Testis (tissue), 3 donors: ENCODE results near the gene RAB11FIP5. TPM values are rescaled to one million over a fixed set of nuclear protein-coding genes. Genes with fewer than 3 reads are reported as not detected.

Source experiments
- DNase-seq: peaks from one replicate; pipeline ENCODE4 v3.0.0-alpha.2; 2019
- H3K27ac ChIP-seq, 2 donors: fragments of 200-600 bp; sonication (generic); one replicate each; pipeline ENCODE4 v1.5.1; 2019
- H3K27me3 ChIP-seq: fragments of 200-600 bp; sonication (generic); one replicate; pipeline ENCODE4 v1.5.1; 2019
- H3K36me3 ChIP-seq: fragments of 200-600 bp; sonication (generic); one replicate; pipeline ENCODE4 v1.5.1; 2017; ENCODE audit warnings: low read depth; ENCODE audit errors: missing control alignments
- H3K4me1 ChIP-seq: fragments of 200-600 bp; sonication (generic); one replicate; pipeline ENCODE4 v1.5.1; 2019
- H3K4me3 ChIP-seq, 2 donors: fragments of 200-600 bp; sonication (generic); one replicate each; pipeline ENCODE4 v1.5.1; 2017 to 2019
- H3K9me3 ChIP-seq: fragments of 200-600 bp; sonication (generic); one replicate; pipeline ENCODE4 v1.5.1; 2017
- POLR2A ChIP-seq: fragments of 450-650 bp; IDR thresholded peaks from one replicate; pipeline ENCODE4 v1.6.1; 2017; ENCODE audit warnings: antibody characterized with exemption, mild to moderate bottlenecking, moderate library complexity
- WGBS, 2 donors: methylation state at CpG; one replicate each; pipeline ENCODE4 v1.1.5; 2018; 5-methylcytosine and 5-hydroxymethylcytosine counted together
- intact Hi-C: fragments of 100-400 bp; cut with DNase I; formaldehyde crosslinking; loops from one replicate; pipeline ENCODE4 v1.15.1; 2023; ENCODE audit warnings: low total_unique reads
- polyA plus RNA-seq: library from polyadenylated mRNA; stranded (reverse); fragments of 350-450 nt; fragmentation: Illumina TruSeq; extraction: RNeasy Lipid Tissue Mini Kit (QIAGEN cat#74804); gene quantifications from one replicate; pipeline ENCODE4 v1.2.3, GENCODE V29; 2014; ENCODE audit warnings: low read depth, low replicate concordance; ENCODE audit not compliant: insufficient read depth
- total RNA-seq, 2 donors: library from RNA; depleted of rRNA; stranded (reverse); fragments of >200 nt; gene quantifications; one replicate each; pipeline ENCODE4 v1.2.3, GENCODE V29; 2016
- TF ChIP-seq, protein P1 (sequence below), 3 experiments: fragments of 450-650 bp in 2 of 3; fragments of 200-600 bp in 1 of 3; sonication (generic) in 1 of 3; IDR thresholded peaks; one replicate each; pipeline ENCODE4 v1.5.1; 2016 to 2019; ENCODE audit warnings: antibody characterized with exemption in 3 of 3, mild to moderate bottlenecking in 2 of 3, moderate library complexity in 1 of 3

RAB11FIP5 gene
- total and polyA plus RNA-seq, 3 donors from 2014 or later = 108 to 332 (median 168) TPM

DNA sequence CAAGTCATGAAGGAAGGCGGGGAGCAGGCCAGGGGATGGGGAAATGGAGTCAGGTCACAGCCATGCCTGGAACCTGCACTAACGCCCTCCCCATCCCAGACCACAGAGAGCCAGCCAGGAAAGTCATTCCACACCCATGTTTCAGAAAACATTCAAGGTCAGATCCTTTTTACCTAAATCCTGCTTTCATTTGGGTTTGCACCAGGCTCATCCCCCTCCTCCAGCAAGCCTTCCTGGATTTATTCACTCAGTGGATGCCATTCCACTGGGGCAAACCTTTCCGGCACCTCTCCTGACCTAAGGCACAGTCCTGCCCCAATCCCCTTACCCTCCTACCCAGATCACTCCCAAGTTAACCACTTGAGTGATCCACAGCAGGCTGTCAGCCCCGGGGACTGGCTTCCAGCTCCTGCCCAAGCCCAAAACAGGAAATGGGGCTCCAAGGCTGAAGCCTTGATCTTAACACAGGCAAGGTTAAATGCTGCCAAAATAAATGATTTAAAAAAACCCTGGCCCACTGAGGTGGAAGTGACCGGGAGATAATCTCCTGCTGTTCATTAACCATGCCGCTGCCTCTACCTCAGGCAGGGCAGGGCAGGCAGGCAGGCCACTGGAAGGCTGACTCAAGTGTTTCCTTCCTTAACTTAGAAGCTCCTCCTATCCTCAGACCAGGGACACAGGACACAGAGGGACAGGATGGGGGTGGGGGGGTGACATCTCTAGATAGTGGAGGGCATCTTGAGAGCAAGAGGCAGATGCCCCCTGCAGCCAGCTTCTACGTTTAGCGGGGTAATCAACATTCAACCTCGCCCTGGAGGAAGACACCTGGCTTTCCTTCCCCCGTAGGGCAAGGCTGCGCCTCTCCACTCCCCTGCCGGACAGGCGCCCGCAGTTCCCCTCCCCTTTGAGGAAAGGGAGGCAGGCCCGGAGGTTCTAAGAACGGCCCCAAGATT lies 1.4 kb downstream of the RAB11FIP5 start:
- intact Hi-C loops = no loop called here
- Histone ChIP-seq H3K4me3 (peak overlapping the region; percentile 70 to 73), H3K27me3 (no peaks in the 10 kb centered on the region), H3K9me3 (no peaks in the 10 kb centered on the region), H3K4me1 (peaks cover 20% of the 10 kb centered on the region), H3K36me3 (no peaks in the 10 kb centered on the region), H3K27ac (peak overlapping the region; percentile 72 to 88)
- DNase-seq = peak; percentile 18
- 17 to 23% methylated on average over 16 of the region's 16 CpGs for WGBS, 2 donors
- TF ChIP-seq POLR2A = no peak
- TF ChIP-seq, protein P1, sequence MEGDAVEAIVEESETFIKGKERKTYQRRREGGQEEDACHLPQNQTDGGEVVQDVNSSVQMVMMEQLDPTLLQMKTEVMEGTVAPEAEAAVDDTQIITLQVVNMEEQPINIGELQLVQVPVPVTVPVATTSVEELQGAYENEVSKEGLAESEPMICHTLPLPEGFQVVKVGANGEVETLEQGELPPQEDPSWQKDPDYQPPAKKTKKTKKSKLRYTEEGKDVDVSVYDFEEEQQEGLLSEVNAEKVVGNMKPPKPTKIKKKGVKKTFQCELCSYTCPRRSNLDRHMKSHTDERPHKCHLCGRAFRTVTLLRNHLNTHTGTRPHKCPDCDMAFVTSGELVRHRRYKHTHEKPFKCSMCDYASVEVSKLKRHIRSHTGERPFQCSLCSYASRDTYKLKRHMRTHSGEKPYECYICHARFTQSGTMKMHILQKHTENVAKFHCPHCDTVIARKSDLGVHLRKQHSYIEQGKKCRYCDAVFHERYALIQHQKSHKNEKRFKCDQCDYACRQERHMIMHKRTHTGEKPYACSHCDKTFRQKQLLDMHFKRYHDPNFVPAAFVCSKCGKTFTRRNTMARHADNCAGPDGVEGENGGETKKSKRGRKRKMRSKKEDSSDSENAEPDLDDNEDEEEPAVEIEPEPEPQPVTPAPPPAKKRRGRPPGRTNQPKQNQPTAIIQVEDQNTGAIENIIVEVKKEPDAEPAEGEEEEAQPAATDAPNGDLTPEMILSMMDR (IDR thresholded peaks at IDR 0.05) = no peak

DNA sequence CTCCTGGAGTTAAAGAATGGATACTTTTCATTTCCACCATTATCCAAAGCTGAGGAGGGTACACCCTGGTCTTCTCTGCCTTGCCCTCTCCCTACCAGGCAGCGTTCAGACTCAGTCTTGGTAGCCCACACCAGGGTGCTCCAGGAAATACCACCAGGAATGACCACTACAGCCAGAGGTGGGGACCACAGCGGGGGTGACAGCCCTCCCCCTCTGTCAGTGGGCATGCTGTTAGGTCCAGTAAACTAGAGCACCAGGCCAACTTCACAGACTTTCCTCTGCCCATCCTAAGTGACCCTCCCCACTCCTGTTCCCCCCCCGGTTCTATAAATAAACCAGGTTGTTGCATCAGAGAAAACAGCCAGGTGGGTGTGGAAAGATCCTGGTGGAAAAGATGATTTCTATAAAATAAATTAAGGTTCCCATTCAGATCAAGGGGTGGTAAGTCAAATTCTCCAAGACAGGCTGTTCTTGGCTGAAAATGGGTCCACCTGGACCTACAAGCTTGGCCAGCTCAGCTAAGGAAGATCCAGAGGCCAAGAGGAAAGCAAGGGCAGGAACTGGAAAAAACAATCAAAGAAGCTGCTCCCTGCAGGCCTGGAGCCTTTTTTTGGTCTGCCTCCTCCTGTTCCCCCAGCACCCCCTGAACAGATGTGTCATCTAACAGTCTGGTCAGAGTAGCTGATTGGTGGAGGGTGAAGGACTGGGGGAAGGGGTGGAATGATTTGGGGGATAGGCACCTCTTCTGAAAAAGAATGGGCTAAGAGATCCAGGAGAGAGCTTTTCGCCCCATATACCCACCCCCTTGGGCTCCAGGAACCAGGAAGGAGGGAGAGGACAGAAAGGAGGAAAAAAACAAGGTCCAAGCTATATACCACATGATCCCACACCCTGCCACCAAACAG lies 2.3 kb downstream of the RAB11FIP5 start:
- no peak for DNase-seq
- 77 to 89% methylated on average over 4 of the region's 4 CpGs for WGBS, 2 donors
- TF ChIP-seq POLR2A = no peak
- TF ChIP-seq, protein P1 (IDR thresholded peaks at IDR 0.05) = no peak
- H3K36me3 ChIP-seq = no peaks in the 10 kb centered on the region
- no peak overlapping the region for H3K4me3 ChIP-seq
- H3K27me3 ChIP-seq = no peaks in the 10 kb centered on the region
- H3K27ac ChIP-seq = no peak overlapping the region
- H3K4me1 ChIP-seq = peaks cover 20% of the 10 kb centered on the region
- intact Hi-C loops = no loop called here
- no peaks in the 10 kb centered on the region for H3K9me3 ChIP-seq

DNA sequence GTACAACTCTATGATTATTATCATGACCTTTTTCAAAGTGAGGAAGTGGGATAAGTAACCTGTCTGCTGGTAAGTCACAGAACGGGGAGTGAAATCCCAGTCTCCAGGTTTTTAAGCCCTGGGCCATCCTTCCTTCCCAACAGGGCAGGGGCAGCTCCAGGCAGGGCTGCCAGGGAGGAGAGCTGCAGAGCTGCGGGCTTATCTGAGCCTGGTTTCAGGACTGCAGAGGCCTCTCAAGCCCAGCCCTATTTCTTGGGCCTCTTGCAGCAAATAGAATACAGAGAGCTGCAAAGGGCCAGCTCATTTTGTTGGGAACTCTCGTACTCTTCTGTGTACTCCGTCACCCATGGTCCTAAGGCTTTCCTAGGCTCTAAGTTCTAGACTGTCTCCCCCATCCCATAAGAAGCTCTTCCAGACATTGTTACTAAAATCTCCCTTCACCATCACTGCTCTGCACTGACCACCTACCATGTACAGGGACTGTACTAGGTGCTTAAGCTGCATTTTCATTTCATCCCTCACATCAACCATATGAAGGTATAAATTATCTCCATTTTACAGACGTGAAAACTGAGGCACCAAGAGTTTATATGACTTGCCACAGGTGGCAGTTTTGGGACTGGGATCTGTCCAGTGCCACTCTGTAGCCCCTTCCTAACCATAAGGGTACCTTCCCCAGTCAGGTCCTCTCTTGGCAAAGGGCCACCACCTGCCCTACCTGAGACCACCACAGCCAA lies 3.1 kb downstream of the RAB11FIP5 start:
- intact Hi-C loops = no loop called here
- H3K27me3 ChIP-seq = no peaks in the 10 kb centered on the region
- H3K4me1 ChIP-seq = peaks cover 20% of the 10 kb centered on the region
- H3K4me3 ChIP-seq = no peak overlapping the region
- no peak for DNase-seq
- H3K36me3 ChIP-seq = no peaks in the 10 kb centered on the region
- no peak overlapping the region for H3K27ac ChIP-seq
- no peaks in the 10 kb centered on the region for H3K9me3 ChIP-seq
- 86 to 90% methylated on average over 5 of the region's 5 CpGs for WGBS, 2 donors
- TF ChIP-seq, protein P1 (IDR thresholded peaks at IDR 0.05) = no peak
- no peak for TF ChIP-seq POLR2A

DNA sequence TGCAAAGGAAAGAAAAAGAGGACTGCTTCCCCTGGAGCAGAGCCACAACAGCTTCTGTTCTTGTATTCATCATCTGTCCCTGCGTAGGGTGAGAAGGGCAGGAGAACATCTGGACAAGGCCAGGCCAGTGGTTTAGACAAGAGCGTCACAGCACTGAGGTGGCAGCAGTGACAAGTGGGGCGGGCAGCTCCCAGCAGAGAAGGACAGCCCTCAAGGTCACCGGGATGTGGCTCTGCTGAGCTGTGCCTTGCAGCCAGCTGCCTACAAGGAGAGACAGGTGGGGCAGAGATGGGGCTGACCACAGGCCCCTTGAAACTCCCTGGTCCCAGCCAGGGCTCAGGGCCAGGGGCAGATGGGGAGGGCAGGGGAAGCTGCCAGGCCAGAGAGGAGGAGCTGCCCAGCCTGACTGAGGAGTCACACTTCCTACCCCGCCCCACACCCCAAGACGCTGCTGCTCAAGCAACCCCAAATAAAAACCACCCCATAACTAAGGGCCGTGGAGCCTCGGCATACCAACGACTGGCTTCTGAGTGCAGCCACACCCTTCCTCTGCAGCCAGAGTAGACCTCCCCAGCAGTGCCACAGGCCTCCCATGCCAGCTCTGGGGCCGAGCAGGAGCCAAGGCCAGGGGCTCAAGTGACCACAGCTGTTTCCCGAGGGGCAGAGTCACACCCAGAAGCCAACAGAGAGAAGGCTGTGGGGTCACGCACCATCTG lies 5.4 kb downstream of the RAB11FIP5 start:
- WGBS, 2 donors = 47 to 66% methylated on average over 9 to 12 of the region's 12 CpGs
- H3K27me3 ChIP-seq = no peaks in the 10 kb centered on the region
- no peaks in the 10 kb centered on the region for H3K9me3 ChIP-seq
- H3K4me1 ChIP-seq = peaks cover 20% of the 10 kb centered on the region
- no peak overlapping the region for H3K4me3 ChIP-seq
- intact Hi-C loops = no loop called here
- no peaks in the 10 kb centered on the region for H3K36me3 ChIP-seq
- peak; percentile 53 for DNase-seq
- H3K27ac ChIP-seq = no peak overlapping the region
- TF ChIP-seq POLR2A = no peak
- TF ChIP-seq, protein P1 (IDR thresholded peaks at IDR 0.05) = no peak
